ENCODE data around the gene MPP4. TPM values are rescaled to one million over a fixed set of nuclear protein-coding genes. Genes with fewer than 3 reads are reported as not detected.

The MPP4 gene
- total and polyA plus RNA-seq, 4 donors, result 0.02 to 0.25 (median 0.07) TPM; not detected in 1

GRCh38 chr2:201712726-201713125 lies 14.3 kb upstream of the MPP4 start:
- Histone ChIP-seq H3K4me3 (ENCODE audit: low read depth in 1 of 3, low read length in 3 of 3) (no peak overlapping the region), H3K27ac (ENCODE audit: low read depth in 1 of 2, low read length in 2 of 2) (no peak overlapping the region), H3K9me3 (ENCODE audit: control insufficient read depth in 4 of 4, low read length in 3 of 4) (no peaks in the 10 kb centered on the region), H3K9ac (ENCODE audit: low read depth in 1 of 2, low read length in 2 of 2) (no peak overlapping the region), H3K36me3 (ENCODE audit: control insufficient read depth in 4 of 4, insufficient read depth in 3 of 4, low read depth in 1 of 4, low read length in 3 of 4) (peaks cover 10 to 48% (median 40%) of the 10 kb centered on the region in 4 donors), H3K27me3 (ENCODE audit: control insufficient read depth in 4 of 4, insufficient read depth in 4 of 4, low read length in 3 of 4) (no peaks in the 10 kb centered on the region), H3K4me1 (ENCODE audit: control insufficient read depth in 4 of 4, insufficient read depth in 4 of 4, low read length in 3 of 4) (peaks cover 0 to 11% (median 3%) of the 10 kb centered on the region in 4 donors)
- no peak for DNase-seq (ENCODE audit: low spot score)
- WGBS, result 98% methylated on average over 1 of the region's 1 CpG
- TF ChIP-seq RXRA (IDR thresholded peaks at IDR 0.05) (no peak), FOXA2 (IDR thresholded peaks at IDR 0.05) (no peak), RAD21 (IDR thresholded peaks at IDR 0.05) (no peak), CTCF (IDR thresholded peaks at IDR 0.05; ENCODE audit: low read depth, low read length, missing input control) (no peak), GABPA (IDR thresholded peaks at IDR 0.05 in 1 of 2, conservative IDR thresholded peaks at IDR 0.05 in 1 of 2) (no peak), HNF4A (conservative IDR thresholded peaks at IDR 0.05) (no peak), EGR1 (IDR thresholded peaks at IDR 0.05; ENCODE audit: low read depth in 2 of 2) (no peak), ZBTB33 (IDR thresholded peaks at IDR 0.05) (no peak), NR2F2 (IDR thresholded peaks at IDR 0.05) (no peak), FOXA1 (IDR thresholded peaks at IDR 0.05) (no peak), YY1 (IDR thresholded peaks at IDR 0.05) (no peak), JUND (IDR thresholded peaks at IDR 0.05) (no peak), TAF1 (conservative IDR thresholded peaks at IDR 0.05) (no peak), SP1 (IDR thresholded peaks at IDR 0.05) (no peak), HNF4G (IDR thresholded peaks at IDR 0.05) (no peak), ATF3 (IDR thresholded peaks at IDR 0.05) (no peak), REST (IDR thresholded peaks at IDR 0.05) (no peak)

GRCh38 chr2:201709747-201710146 lies 11.3 kb upstream of the MPP4 start:
- H3K27ac ChIP-seq (ENCODE audit: low read depth in 1 of 2, low read length in 2 of 2), result no peak overlapping the region
- H3K36me3 ChIP-seq (ENCODE audit: control insufficient read depth in 4 of 4, insufficient read depth in 3 of 4, low read depth in 1 of 4, low read length in 3 of 4), result peaks cover 10 to 56% (median 51%) of the 10 kb centered on the region in 4 donors
- no peaks in the 10 kb centered on the region for H3K9me3 ChIP-seq (ENCODE audit: control insufficient read depth in 4 of 4, low read length in 3 of 4)
- DNase-seq (ENCODE audit: low spot score), result no peak
- TF ChIP-seq ZBTB33 (IDR thresholded peaks at IDR 0.05) (no peak), RAD21 (IDR thresholded peaks at IDR 0.05) (no peak), YY1 (IDR thresholded peaks at IDR 0.05) (no peak), RXRA (IDR thresholded peaks at IDR 0.05) (no peak), FOXA1 (IDR thresholded peaks at IDR 0.05) (no peak), NR2F2 (IDR thresholded peaks at IDR 0.05) (no peak), TAF1 (conservative IDR thresholded peaks at IDR 0.05) (no peak), FOXA2 (IDR thresholded peaks at IDR 0.05) (no peak), EGR1 (IDR thresholded peaks at IDR 0.05; ENCODE audit: low read depth in 2 of 2) (no peak)
- no peaks in the 10 kb centered on the region for H3K4me1 ChIP-seq (ENCODE audit: control insufficient read depth in 4 of 4, insufficient read depth in 4 of 4, low read length in 3 of 4)
- no peaks in the 10 kb centered on the region for H3K27me3 ChIP-seq (ENCODE audit: control insufficient read depth in 4 of 4, insufficient read depth in 4 of 4, low read length in 3 of 4)
- no peak overlapping the region for H3K4me3 ChIP-seq (ENCODE audit: low read depth in 1 of 3, low read length in 3 of 3)
- no peak overlapping the region for H3K9ac ChIP-seq (ENCODE audit: low read depth in 1 of 2, low read length in 2 of 2)
- 98% methylated on average over 5 of the region's 5 CpGs for WGBS

Data from liver (tissue), 9 donors.